ENCODE data around the gene HIGD2B.
"Not testable (repeated sequence)": the region's sequence is repeated elsewhere in the genome, so short reads cannot be mapped to it uniquely, and the experiment has no call there.

HIGD2B gene
- total RNA-seq: 0.62 to 1.0 reads per million in 2 donors

GRCh38 chr15:72685925-72686794 lies at the start of gene HIGD2B, which contains the start of gene BBS4:
Gene HIGD2B (minus strand): TSS chr15:72686182. CDS start chr15:72676374, 9,808 bp downstream.
Gene BBS4 (plus strand): TSS chr15:72686207. CDS start chr15:72686228, 21 bp downstream.
- DNase-seq: peak; percentile 61 to 94 (median 80)

- no peak for DNase-seq
Measured at GRCh38 chr15:72735111-72735510, 49.1 kb upstream of the HIGD2B start.

- peak in 1 of 5 experiments; percentile 46 for DNase-seq
Measured at GRCh38 chr15:72733941-72734738, 48.2 kb upstream of the HIGD2B start.

GRCh38 chr15:72732516-72732915 lies 46.5 kb upstream of the HIGD2B start:
- DNase-seq: no peak

- no peak for DNase-seq
Measured at GRCh38 chr15:72732086-72732485, 46.1 kb upstream of the HIGD2B start.

DNA sequence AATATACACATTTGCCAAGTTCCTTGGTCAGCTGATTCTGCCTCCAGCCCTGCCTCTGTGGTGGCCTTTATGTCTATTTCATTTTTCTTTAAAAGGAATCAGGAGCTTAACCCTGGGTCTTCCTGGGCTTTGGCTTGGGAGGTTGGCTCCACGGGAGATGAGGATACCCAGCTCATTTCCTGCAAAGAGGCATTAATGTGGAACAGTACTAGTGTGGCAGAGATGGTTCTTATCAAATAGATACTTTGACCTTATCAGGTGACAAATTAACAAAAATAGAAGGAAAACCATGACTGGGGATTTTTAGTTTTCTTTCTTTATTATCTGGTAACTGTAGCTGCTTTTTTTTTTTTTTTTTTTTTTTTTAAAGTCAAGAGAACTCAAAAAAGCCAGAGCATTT lies 42.8 kb upstream of the HIGD2B start:
- no peak for DNase-seq

GRCh38 chr15:72728249-72728648 lies 42.3 kb upstream of the HIGD2B start:
- DNase-seq: not testable (repeated sequence)

DNA sequence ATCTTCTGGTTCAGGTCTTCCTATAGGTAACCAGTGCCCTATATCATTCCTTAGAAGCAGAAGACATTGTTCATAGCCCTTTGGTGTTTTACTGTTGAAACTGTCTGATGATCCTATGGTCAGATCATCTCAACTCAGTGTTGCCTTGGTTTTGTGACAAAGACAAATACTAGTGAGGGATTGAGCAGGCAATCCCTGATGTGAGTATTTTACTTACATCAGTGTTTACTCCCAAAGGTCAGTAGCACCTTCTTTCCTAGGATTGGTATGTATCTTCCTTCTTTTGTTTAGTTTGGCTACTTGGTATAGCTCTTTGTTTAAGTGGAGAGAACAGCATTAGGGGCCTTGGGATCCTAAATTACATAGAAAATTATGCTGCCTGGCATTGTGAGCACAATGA lies 41.2 kb upstream of the HIGD2B start:
- no peak for DNase-seq

- DNase-seq: not testable (repeated sequence)
Measured at GRCh38 chr15:72725851-72726250, 39.9 kb upstream of the HIGD2B start.

DNA sequence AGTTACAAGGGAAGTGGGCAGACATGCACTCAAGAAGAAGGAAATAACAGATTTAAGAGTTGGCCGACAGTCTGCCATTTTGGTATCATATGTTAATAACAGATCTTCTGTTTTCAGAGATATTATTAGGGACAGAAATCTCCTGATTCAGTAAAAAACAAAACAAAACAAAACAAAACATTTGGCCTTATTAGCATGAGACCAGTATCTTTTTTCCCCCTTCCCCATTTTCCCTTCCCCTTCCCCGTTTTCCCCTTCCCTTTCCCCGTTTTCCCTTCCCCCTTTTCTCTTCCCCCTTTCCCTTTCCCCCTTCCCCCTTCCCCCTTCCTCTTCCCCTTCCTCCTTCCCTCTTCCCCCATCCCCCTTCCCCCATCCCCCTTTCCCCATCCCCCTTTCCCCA lies 39.5 kb upstream of the HIGD2B start:
- no peak for DNase-seq

DNA sequence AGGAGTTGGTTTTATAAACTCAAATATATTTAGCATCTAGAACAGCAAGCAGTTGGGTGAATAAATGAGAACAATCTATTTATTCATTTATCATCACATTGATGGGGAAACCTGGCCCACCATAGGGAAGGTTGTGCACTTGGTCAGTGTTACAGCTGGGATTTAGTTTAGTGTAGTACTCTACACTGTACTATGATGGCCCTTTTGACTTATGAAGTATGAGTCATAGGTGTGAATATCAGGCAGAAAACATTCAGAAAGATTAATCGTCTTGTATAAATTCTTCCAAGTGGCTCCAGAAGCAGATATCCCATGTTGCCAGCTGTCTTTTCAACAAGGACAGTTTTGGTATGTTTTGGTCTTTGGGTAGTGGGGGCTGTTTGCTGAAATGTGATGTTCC lies 38.0 kb upstream of the HIGD2B start:
- DNase-seq: no peak

DNA sequence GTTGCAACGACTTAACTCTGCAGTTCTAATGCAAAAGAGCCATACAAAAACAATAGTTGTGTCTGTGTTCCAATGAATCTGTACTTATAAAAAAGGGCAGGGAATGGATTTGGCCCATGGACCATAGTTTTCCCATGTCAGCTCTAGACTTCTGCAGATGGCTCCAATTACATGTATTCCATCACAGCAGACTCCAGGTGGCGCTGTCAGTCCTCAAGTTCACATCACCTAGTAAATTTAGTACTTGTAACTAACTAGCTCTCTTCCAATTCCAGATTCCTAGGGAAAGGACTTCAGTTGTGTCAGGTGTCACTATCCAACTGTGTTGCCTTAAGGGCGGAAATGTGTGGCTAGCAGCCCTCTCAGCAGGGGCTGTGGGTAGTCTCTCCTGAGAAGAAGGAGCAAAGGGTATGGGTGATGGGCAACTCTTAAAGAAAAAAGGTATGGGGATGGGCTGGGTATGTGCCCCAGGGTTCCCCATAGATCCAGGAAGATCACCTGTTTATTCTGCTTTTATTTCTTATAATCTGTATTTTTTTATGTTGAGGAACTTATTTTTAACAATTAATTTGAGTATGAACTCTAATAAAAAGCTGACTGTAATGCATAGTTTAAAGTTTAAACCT lies 36.2 kb upstream of the HIGD2B start:
- peak; percentile 19 to 68 (median 53) for DNase-seq

DNA sequence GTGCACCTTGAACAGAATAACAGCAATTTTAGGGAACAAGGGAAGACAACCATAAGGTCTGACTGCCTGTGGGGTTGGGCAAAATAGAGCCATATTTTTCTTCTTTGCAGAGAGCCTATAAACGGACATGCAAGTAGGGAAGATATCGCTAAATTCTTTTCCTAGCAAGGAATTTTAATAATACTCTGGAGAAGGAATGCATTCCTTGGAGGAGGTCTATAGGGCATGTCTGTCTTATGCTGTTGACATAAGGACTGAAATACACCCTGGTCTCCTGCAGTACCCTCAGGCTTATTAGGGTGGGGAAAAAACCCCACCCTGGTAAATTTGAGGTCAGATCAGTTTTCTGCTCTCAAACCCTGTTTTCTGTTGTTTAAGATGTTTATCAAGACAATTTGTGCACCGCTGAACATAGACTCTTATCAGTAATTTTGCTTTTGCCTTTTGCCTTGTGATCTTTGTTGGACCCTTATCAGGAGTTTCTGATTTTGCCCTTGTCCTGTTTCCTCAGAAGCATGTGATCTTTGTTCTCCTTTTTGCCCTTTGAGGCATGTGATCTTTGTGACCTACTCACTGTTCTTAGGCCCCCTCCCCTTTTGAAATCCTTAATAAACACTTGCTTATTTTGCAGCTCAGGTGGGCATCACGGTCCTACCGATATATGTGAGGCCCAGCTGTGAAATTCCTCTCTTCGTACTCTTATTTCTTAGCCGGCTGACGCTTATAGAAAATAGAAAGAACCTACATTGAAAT lies 22.7 kb upstream of the HIGD2B start:
- DNase-seq: not testable (repeated sequence)

- no peak for DNase-seq
Measured at GRCh38 chr15:72706266-72706665, 20.3 kb upstream of the HIGD2B start.

DNA sequence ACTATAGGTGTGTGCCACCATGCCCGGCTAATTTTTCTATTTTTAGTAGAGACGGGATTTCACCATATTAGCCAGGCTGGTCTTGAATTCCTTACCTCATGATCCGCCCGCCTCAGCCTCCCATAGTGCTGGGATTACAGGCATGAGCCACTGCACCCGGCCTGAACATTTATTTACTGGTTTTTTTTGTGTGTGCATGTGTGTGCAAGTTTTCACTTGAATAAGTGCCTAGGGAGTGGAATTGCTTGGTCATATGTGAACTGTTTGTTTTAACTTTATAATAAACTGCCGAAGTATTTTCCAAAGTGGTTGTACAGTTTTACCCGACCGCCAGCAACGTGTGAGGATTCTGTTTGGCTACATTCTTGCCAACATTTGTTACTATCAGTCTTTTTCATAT lies 14.1 kb upstream of the HIGD2B start:
- DNase-seq: no peak

DNA sequence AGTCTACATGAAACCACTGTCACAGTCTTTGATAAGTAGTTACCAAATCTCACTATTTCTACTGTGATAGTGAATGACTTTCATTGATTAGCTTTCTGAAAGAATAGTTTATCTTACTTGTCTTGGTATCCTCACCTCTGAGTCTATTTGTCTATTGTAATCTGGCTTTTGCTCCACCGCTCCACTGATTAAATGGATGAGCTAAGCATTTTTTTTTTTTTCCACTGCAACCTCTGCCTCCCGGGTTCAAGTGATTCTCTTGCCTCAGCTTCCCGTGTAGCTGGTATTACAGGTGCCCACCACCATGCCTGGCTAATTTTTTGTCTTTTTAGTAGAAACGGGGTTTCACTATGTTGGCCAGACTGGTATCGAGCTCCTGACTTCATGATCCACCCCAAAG lies 13.0 kb upstream of the HIGD2B start:
- DNase-seq: no peak

DNA sequence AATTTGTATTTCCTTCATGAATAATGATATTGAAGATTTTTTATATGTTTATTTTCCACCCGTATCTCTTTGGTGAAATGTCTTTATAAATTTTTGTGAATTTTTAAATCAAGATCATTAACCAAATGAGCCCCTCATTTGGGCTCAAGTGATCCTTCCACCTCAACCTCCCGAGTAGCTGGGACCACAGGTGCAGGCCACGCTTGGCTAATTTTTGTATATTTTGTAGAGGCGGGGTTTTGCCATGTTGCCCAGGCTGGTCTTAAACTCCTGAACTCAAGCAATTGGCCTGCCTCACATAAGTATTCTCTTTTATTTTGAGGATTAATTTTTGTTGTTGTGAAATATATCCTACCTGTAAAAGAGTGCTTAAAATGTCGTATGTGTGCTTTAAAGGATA lies 5.0 kb upstream of the HIGD2B start:
- DNase-seq: no peak

DNA sequence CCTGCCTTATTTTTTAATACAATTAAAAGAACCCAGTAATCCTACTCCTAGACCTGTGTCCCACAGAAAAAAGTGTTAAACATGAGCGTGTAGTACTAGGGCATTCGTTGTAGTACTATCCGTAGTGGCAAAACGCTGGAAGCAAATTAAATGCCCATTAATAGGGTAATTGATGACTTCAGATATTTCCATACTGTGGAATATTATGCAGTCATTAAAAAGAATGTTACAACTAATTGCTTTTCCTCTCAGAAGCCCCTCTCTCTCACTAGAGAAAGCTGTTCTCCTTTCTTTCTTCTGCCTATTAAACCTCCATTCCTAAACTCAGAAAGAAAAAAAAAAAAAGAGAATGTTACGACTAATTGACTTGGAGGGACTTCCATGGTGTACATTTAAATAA lies 2.7 kb upstream of the HIGD2B start:
- no peak for DNase-seq

DNA sequence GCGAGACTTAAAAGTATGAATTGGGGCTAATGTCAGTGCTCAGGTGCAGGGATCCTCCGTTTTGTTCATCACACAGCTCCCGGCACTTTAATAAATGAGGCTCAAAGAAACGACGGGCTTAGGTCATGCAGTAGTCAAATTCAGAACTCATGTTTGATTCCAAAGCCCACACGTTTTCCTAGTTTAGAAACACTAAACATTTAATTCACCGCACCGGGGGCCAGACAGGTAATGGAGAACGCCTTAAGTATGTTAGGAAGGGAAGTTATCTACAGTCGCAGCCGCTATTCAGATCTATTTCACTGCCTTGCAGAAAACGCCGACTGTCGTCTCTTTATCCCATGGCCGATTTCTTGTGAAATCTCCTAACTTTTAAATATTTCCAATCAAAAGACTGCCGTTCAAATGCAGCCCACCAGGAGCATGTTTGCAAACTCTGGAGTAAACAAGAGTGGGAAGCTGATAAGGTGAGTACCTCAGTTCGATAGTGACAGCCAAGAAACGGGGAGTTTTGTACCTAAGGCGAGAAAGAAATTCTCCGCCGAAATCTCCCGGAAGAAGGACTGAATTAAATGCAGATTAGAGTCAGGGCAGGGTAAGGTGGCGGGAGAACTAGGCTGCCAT lies 569 bp downstream of the HIGD2B start:
- no peak for DNase-seq

DNA sequence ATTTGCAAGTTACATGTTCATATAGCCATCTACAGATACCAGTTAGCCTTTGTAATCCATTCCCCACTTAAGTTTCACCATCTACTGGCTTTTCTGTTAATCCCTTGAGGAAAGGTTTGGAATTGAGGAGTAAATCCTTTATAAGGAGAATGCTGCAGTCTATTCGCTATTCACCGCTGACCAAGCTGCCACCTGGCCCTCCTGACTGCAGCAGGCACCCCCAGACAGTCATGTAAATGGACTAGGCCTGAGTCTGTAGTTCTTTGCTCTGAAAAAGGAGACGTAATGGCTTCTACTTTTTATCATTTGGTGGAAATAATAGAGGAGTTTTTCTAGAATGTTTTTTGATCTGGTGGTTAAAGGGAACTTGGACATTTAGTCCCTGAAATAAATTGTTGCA lies 3.2 kb downstream of the HIGD2B start:
- no peak for DNase-seq

GRCh38 chr15:72680931-72681330 lies 5.1 kb downstream of the HIGD2B start:
- DNase-seq: no peak

- no peak for DNase-seq
Measured at GRCh38 chr15:72676838-72677237, 9.1 kb downstream of the HIGD2B start.

Measured in T-helper 2 cell (primary cell).